HG03135 (cell line): ENCODE results near the gene ZNF557.

Experiments
- ATAC-seq: cut with Tn5 transposase; IDR thresholded peaks from one replicate; pipeline ENCODE4 v1.9.1; 2021; ENCODE audit warnings: mild to moderate bottlenecking, moderate library complexity; ENCODE audit not compliant: unreplicated experiment

Gene ZNF557

GRCh38 chr19:7124782-7125181, 55.3 kb downstream of the ZNF557 start:
- ATAC-seq: no peak

GRCh38 chr19:7125221-7125620, 55.7 kb downstream of the ZNF557 start:
- no peak for ATAC-seq

GRCh38 chr19:7126132-7126531, 56.6 kb downstream of the ZNF557 start:
- ATAC-seq: no peak

- no peak for ATAC-seq
These were observed 60.5 kb downstream of the ZNF557 start for GRCh38 chr19:7130043-7130442.

GRCh38 chr19:7132054-7132453, 62.6 kb downstream of the ZNF557 start:
- no peak for ATAC-seq

- no peak for ATAC-seq
These were observed 67.6 kb downstream of the ZNF557 start for GRCh38 chr19:7137120-7137519.
